Measurements from ENCODE around the gene RAB28. TPM values are rescaled to one million over a fixed set of nuclear protein-coding genes. Genes with fewer than 3 reads are reported as not detected.
"Not testable (repeated sequence)": the region's sequence is repeated elsewhere in the genome, so short reads cannot be mapped to it uniquely, and the experiment has no call there.

The RAB28 gene
- polyA plus RNA-seq, 1 experiment = 9.6 TPM

GRCh38 chr4:13403833-13404232, 80.3 kb downstream of the RAB28 start:
- CTCF ChIA-PET = no interaction called here
- H3K36me3 ChIP-seq (ENCODE audit: control insufficient read depth, insufficient read depth, low read length) = no peaks in the 10 kb centered on the region
- no peak overlapping the region for H3K4me3 ChIP-seq (ENCODE audit: low read depth, low read length)
- no peak for DNase-seq (ENCODE audit: low read depth)
- POLR2A ChIA-PET = no interaction called here
- no peak for TF ChIP-seq CTCF (IDR thresholded peaks at IDR 0.05; ENCODE audit: insufficient read depth, low read depth, low read length)
- H3K27me3 ChIP-seq (ENCODE audit: control insufficient read depth, insufficient read depth, low read length) = no peaks in the 10 kb centered on the region

- Histone ChIP-seq H3K36me3 (ENCODE audit: control insufficient read depth, insufficient read depth, low read length) (no peaks in the 10 kb centered on the region), H3K27me3 (ENCODE audit: control insufficient read depth, insufficient read depth, low read length) (no peaks in the 10 kb centered on the region), H3K4me3 (ENCODE audit: low read depth, low read length) (no peak overlapping the region)
- ChIA-PET POLR2A (no interaction called here), CTCF (interaction anchor here (1.6 kb wide), 1 partner anchor 39 kb away, joined by 6 read pairs; no protein-coding TSS in a partner anchor)
- no peak for TF ChIP-seq CTCF (IDR thresholded peaks at IDR 0.05; ENCODE audit: insufficient read depth, low read depth, low read length)
- DNase-seq (ENCODE audit: low read depth) = no peak
Observed at GRCh38 chr4:13403326-13403725, 80.8 kb downstream of the RAB28 start.

- no peak for DNase-seq (ENCODE audit: low read depth)
- ChIA-PET POLR2A (no interaction called here), CTCF (no interaction called here)
- H3K27me3 ChIP-seq (ENCODE audit: control insufficient read depth, insufficient read depth, low read length) = no peaks in the 10 kb centered on the region
- no peaks in the 10 kb centered on the region for H3K36me3 ChIP-seq (ENCODE audit: control insufficient read depth, insufficient read depth, low read length)
- TF ChIP-seq CTCF (IDR thresholded peaks at IDR 0.05; ENCODE audit: insufficient read depth, low read depth, low read length) = no peak
- H3K4me3 ChIP-seq (ENCODE audit: low read depth, low read length) = no peak overlapping the region
Observed at GRCh38 chr4:13399257-13399656, 84.9 kb downstream of the RAB28 start.

- no peak for DNase-seq (ENCODE audit: low read depth)
- Histone ChIP-seq H3K27me3 (ENCODE audit: control insufficient read depth, insufficient read depth, low read length) (no peaks in the 10 kb centered on the region), H3K4me3 (ENCODE audit: low read depth, low read length) (no peak overlapping the region), H3K36me3 (ENCODE audit: control insufficient read depth, insufficient read depth, low read length) (no peaks in the 10 kb centered on the region)
- TF ChIP-seq CTCF (IDR thresholded peaks at IDR 0.05; ENCODE audit: insufficient read depth, low read depth, low read length) = no peak
- ChIA-PET POLR2A (no interaction called here), CTCF (no interaction called here)
Observed at GRCh38 chr4:13396161-13396560, 88.0 kb downstream of the RAB28 start.

GRCh38 chr4:13389901-13390300, 94.2 kb downstream of the RAB28 start:
- POLR2A ChIA-PET; H3K36me3 ChIP-seq (ENCODE audit: control insufficient read depth, insufficient read depth, low read length); H3K27me3 ChIP-seq (ENCODE audit: control insufficient read depth, insufficient read depth, low read length); CTCF ChIA-PET; H3K4me3 ChIP-seq (ENCODE audit: low read depth, low read length); DNase-seq (ENCODE audit: low read depth): not testable (repeated sequence)

- POLR2A ChIA-PET = no interaction called here
- Histone ChIP-seq H3K36me3 (ENCODE audit: control insufficient read depth, insufficient read depth, low read length) (no peaks in the 10 kb centered on the region), H3K4me3 (ENCODE audit: low read depth, low read length) (no peak overlapping the region), H3K27me3 (ENCODE audit: control insufficient read depth, insufficient read depth, low read length) (no peaks in the 10 kb centered on the region)
- DNase-seq (ENCODE audit: low read depth) = no peak
- no peak for TF ChIP-seq CTCF (IDR thresholded peaks at IDR 0.05; ENCODE audit: insufficient read depth, low read depth, low read length)
- CTCF ChIA-PET = interaction anchor here (0.6 kb wide), 1 partner anchor 44 kb away, joined by 3 read pairs; no protein-coding TSS in a partner anchor
Observed at GRCh38 chr4:13386405-13387107, 97.6 kb downstream of the RAB28 start.

Data from BJ (cell line).